ENCODE measurements around the gene ACIN1. TPM values are rescaled to one million over a fixed set of nuclear protein-coding genes. Genes with fewer than 3 reads are reported as not detected.

Gene ACIN1
- total RNA-seq, 2 experiments from 2014 or later: 132 to 139 TPM

DNA sequence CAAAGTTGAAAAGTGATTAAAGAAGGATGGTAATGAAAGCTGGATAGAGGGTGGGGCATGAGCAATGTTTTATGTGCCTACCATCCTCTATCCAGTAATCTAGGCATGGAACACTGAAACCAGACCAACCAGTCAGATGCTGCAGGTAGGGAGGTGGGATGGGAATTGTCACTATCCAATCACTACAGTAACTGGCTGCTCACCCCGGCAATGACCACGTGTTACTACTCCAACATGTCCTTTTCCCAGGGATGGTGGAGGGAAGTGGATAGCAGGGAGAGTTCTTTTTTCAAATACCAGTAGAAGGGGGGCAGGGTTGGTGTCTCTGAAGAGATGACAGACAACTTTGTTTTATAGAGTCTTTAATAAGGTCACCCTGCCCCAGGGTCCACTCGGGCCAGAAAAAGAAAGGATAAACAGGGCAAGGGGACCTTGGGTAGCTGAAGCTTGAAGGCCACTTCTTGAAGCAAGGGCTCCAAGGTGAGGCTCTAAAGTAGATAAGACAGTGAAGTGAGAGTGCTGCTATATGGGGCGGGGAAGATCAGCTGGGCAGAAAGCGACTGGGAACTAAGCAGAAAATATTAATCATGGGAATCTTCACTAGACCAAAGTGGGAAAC is 22.9 kb downstream of the ACIN1 start:
- Mint-ChIP-seq H3K4me1 (ENCODE audit: low read depth) (peaks cover 29% of the 10 kb centered on the region), H3K4me3 (peak overlapping the region; percentile 96), H3K27ac (peak overlapping the region; percentile 97), H3K9me3 (no peaks in the 10 kb centered on the region), H3K27me3 (no peaks in the 10 kb centered on the region), H3K36me3 (ENCODE audit: low read depth) (peaks cover 43% of the 10 kb centered on the region)
- intact Hi-C loops (cut with micrococcal nuclease): no loop called here
- ATAC-seq: no peak
- CTCF ChIA-PET: interaction anchor here (0.9 to 9.8 kb wide), 21 partner anchors 9 to 502 kb away, joined by 3 to 196 read pairs (median 8); partner anchors contain the start of genes ACIN1, C14orf119, CDH24 and LRP10
- no peak for DNase-seq
- TF ChIP-seq, protein P1, sequence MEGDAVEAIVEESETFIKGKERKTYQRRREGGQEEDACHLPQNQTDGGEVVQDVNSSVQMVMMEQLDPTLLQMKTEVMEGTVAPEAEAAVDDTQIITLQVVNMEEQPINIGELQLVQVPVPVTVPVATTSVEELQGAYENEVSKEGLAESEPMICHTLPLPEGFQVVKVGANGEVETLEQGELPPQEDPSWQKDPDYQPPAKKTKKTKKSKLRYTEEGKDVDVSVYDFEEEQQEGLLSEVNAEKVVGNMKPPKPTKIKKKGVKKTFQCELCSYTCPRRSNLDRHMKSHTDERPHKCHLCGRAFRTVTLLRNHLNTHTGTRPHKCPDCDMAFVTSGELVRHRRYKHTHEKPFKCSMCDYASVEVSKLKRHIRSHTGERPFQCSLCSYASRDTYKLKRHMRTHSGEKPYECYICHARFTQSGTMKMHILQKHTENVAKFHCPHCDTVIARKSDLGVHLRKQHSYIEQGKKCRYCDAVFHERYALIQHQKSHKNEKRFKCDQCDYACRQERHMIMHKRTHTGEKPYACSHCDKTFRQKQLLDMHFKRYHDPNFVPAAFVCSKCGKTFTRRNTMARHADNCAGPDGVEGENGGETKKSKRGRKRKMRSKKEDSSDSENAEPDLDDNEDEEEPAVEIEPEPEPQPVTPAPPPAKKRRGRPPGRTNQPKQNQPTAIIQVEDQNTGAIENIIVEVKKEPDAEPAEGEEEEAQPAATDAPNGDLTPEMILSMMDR (IDR thresholded peaks at IDR 0.05): no peak
- POLR2A ChIA-PET: interaction anchor here (0.9 to 2.2 kb wide), 9 partner anchors 9 to 115 kb away, joined by 3 to 8 read pairs (median 6); partner anchors contain the start of genes ACIN1, C14orf119, CDH24 and HAUS4

DNA sequence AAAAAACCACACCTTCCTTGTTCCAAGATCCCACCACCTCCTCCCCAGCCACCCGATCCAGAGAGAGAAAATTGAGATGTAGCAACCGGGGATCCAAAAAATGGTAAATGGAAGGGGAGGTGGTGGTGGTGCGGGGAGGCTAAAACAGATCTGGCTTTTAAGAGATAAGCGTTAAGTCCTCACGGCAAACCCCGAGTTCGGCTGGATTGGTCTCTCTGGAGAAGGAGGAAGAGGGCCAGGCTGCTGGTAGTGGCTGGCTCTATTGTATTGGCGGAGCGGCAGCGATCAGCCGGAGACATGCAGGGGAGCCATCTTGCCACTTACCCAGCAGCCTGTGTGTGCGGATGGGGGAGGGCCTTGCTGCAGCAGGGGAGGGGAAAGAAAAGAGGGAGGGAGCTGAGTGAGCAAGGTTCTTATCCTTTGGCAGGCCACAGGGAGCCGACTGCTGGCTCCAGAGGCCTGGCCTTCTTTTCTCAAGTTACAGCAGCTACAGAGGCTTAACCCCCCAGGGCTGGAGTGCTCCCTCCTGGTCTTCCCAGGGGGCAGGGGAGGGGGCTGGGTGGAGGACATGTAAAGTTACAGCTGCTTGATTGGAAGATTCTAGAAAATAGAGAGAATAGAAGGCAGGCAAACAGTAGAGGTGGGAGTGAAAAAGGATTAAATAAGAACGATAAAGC is 23.6 kb downstream of the ACIN1 start:
- Mint-ChIP-seq H3K9me3 (no peaks in the 10 kb centered on the region), H3K4me3 (peak overlapping the region; percentile 96), H3K27me3 (no peaks in the 10 kb centered on the region), H3K4me1 (ENCODE audit: low read depth) (peaks cover 29% of the 10 kb centered on the region), H3K27ac (peak overlapping the region; percentile 97), H3K36me3 (ENCODE audit: low read depth) (peaks cover 42% of the 10 kb centered on the region)
- POLR2A ChIA-PET: interaction anchor here (0.9 to 2.2 kb wide), 9 partner anchors 9 to 114 kb away, joined by 3 to 8 read pairs (median 6); partner anchors contain the start of genes ACIN1, C14orf119, CDH24 and HAUS4
- CTCF ChIA-PET: interaction anchor here (0.9 to 9.8 kb wide), 26 partner anchors 8 to 501 kb away, joined by 3 to 196 read pairs (median 6); partner anchors contain the start of genes ACIN1, AJUBA, C14orf119 and CDH24
- ATAC-seq (peak; percentile 96), DNase-seq (peak; percentile 89)
- intact Hi-C loops (cut with micrococcal nuclease): no loop called here
- TF ChIP-seq, protein P1 (IDR thresholded peaks at IDR 0.05): no peak

DNA sequence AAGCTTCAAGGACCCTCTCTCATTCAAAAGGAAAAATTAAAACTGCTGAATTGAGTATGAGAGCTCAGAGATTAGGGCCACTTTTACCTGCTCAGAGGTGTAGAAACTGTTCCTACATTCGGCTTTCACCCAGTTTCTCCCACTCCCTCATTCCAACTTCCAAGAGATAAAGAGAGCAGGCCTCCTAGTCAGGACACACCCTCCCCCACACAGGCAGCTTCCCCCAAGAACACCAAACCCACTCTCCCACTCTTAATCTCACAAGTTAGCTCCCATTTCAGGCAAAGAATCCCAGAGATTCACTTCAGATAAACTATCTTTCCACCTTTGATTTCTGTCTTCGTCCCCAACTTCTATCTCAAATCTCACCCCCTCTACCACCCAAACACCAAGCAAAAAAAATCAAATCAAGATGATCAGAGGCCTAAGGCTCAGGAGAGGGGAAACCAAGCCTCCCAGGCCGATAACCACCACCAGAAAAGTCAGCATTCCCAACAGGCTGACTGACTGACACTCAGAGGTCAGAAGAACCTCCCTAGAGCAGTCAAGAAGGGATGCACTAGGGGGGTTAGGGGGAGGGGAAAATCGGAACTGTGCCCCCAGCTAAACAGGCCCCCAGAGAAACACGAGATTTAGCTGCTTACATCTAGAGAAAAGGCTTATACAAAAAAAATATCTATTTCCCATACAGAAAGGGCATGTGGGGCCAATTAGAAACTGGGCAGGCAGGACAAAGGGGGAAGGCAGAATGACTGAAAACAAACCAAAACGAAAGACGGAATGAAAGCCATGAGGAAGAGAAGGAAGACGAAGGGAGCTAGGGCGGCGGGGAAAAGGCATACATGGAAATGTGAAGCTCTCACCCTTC is 24.4 kb downstream of the ACIN1 start:
- H3K9me3 Mint-ChIP-seq: no peaks in the 10 kb centered on the region
- ChIA-PET CTCF (interaction anchor here (1.0 to 9.8 kb wide), 19 partner anchors 7 to 225 kb away, joined by 3 to 196 read pairs (median 7); partner anchors contain the start of genes ACIN1, AJUBA, C14orf119 and CDH24), POLR2A (interaction anchor here (0.7 to 2.2 kb wide), 7 partner anchors 13 to 250 kb away, joined by 3 to 8 read pairs (median 6); partner anchors contain the start of genes ACIN1, C14orf119, CDH24 and PPP1R3E)
- intact Hi-C loops (cut with micrococcal nuclease): no loop called here
- H3K4me1 Mint-ChIP-seq (ENCODE audit: low read depth): peaks cover 34% of the 10 kb centered on the region
- TF ChIP-seq, protein P1 (IDR thresholded peaks at IDR 0.05): no peak
- peak overlapping the region; percentile 96 for H3K4me3 Mint-ChIP-seq
- DNase-seq (no peak), ATAC-seq (no peak)
- H3K27ac Mint-ChIP-seq: peak overlapping the region; percentile 97
- no peaks in the 10 kb centered on the region for H3K27me3 Mint-ChIP-seq
- peaks cover 45% of the 10 kb centered on the region for H3K36me3 Mint-ChIP-seq (ENCODE audit: low read depth)

DNA sequence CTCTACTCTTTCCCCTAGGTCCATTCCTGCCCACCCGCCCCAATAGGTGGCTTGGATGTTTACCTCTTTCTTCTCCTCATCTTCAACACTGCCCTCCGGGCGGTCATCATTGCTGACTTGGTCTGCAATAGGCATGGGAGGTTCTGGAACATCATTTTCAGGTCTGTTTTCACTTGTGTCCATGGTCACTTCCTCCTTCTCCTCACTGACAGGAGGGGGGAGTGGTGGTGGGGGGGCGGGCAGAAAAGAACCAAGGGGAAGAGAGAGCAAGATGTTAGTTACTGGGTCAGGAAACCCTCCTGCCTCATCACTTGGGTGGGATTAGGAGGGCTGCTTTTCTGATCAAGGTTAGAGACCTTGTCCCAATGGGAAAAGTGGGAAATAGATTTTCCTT is 25.5 kb downstream of the ACIN1 start:
- CTCF ChIA-PET: interaction anchor here (0.8 to 12.3 kb wide), 70 partner anchors 5 to 461 kb away, joined by 3 to 196 read pairs (median 6); partner anchors contain the start of genes ACIN1, AJUBA, C14orf119 and CDH24
- intact Hi-C loops (cut with micrococcal nuclease): no loop called here
- H3K27ac Mint-ChIP-seq: peak overlapping the region; percentile 52
- peaks cover 48% of the 10 kb centered on the region for H3K36me3 Mint-ChIP-seq (ENCODE audit: low read depth)
- no peak for DNase-seq
- H3K27me3 Mint-ChIP-seq: no peaks in the 10 kb centered on the region
- no peaks in the 10 kb centered on the region for H3K9me3 Mint-ChIP-seq
- H3K4me1 Mint-ChIP-seq (ENCODE audit: low read depth): peaks cover 36% of the 10 kb centered on the region
- peak overlapping the region; percentile 96 for H3K4me3 Mint-ChIP-seq
- TF ChIP-seq, protein P1 (IDR thresholded peaks at IDR 0.05): no peak
- POLR2A ChIA-PET: interaction anchor here (0.9 to 1.9 kb wide), 5 partner anchors 8 to 87 kb away, joined by 3 to 12 read pairs (median 5); partner anchors contain the start of genes AJUBA and CDH24
- ATAC-seq: no peak

Data from activated CD8-positive, alpha-beta T cell treated with anti-CD3 and anti-CD28 coated beads for 36 hours (primary cell).